ENCODE measurements around the gene LGALS7B. TPM values are rescaled to one million over a fixed set of nuclear protein-coding genes. Genes with fewer than 3 reads are reported as not detected.

The LGALS7B gene
- total RNA-seq, 2 experiments from 2014 or later: not detected

- Histone ChIP-seq H4K20me1 (ENCODE audit: insufficient read depth, low read length) (no peaks in the 10 kb centered on the region), H3K36me3 (ENCODE audit: insufficient read depth, low read length) (no peaks in the 10 kb centered on the region), H3K4me2 (ENCODE audit: low read length) (no peak overlapping the region), H3K27ac (ENCODE audit: low read depth, low read length, poor library complexity, severe bottlenecking) (no peak overlapping the region), H3K9me3 (ENCODE audit: low read length) (no peaks in the 10 kb centered on the region), H3K79me2 (ENCODE audit: insufficient read depth, low read depth, low read length) (no peaks in the 10 kb centered on the region), H3K4me3 (ENCODE audit: low read depth, low read length, poor library complexity, severe bottlenecking) (no peak overlapping the region), H2AFZ (ENCODE audit: low read length) (no peak overlapping the region), H3K4me1 (ENCODE audit: insufficient read depth, low read length, poor library complexity, severe bottlenecking) (no peaks in the 10 kb centered on the region), H3K9me2 (ENCODE audit: insufficient read depth, low read length) (no peaks in the 10 kb centered on the region)
- no peak for DNase-seq (ENCODE audit: low spot score)
- ChIA-PET CTCF (ENCODE audit: unreplicated experiment) (no interaction called here), POLR2A (interaction anchor here (0.6 kb wide), 2 partner anchors 113 to 461 kb away, joined by 3 read pairs; no protein-coding TSS in a partner anchor)
- BruUV-seq (replicated peaks): no TSS peak
- no peak for TF ChIP-seq CTCF (conservative IDR thresholded peaks at IDR 0.05; ENCODE audit: low read length)
- TF ChIP-seq EZH2phosphoT487 (IDR thresholded peaks at IDR 0.05; ENCODE audit: borderline replicate concordance, low read depth, low read length): no peak
- intact Hi-C loops (cut with micrococcal nuclease; ENCODE audit: unreplicated experiment): no loop called here
Observed at GRCh38 chr19:38799104-38799503, 10.1 kb downstream of the LGALS7B start.

GRCh38 chr19:38800577-38801347 is 11.8 kb downstream of the LGALS7B start:
- Histone ChIP-seq H3K79me2 (ENCODE audit: insufficient read depth, low read depth, low read length) (no peaks in the 10 kb centered on the region), H3K27ac (ENCODE audit: low read depth, low read length, poor library complexity, severe bottlenecking) (no peak overlapping the region), H2AFZ (ENCODE audit: low read length) (no peak overlapping the region), H3K4me3 (ENCODE audit: low read depth, low read length, poor library complexity, severe bottlenecking) (no peak overlapping the region), H3K4me1 (ENCODE audit: insufficient read depth, low read length, poor library complexity, severe bottlenecking) (peaks cover 3% of the 10 kb centered on the region), H3K36me3 (ENCODE audit: insufficient read depth, low read length) (no peaks in the 10 kb centered on the region), H3K9me2 (ENCODE audit: insufficient read depth, low read length) (no peaks in the 10 kb centered on the region), H3K9me3 (ENCODE audit: low read length) (no peaks in the 10 kb centered on the region), H4K20me1 (ENCODE audit: insufficient read depth, low read length) (no peaks in the 10 kb centered on the region), H3K4me2 (ENCODE audit: low read length) (no peak overlapping the region)
- POLR2A ChIA-PET: no interaction called here
- BruUV-seq (replicated peaks): no TSS peak
- intact Hi-C loops (cut with micrococcal nuclease; ENCODE audit: unreplicated experiment): no loop called here
- TF ChIP-seq EZH2phosphoT487 (IDR thresholded peaks at IDR 0.05; ENCODE audit: borderline replicate concordance, low read depth, low read length) (no peak), CTCF (conservative IDR thresholded peaks at IDR 0.05; ENCODE audit: low read length) (no peak)
- no peak for DNase-seq (ENCODE audit: low spot score)
- CTCF ChIA-PET (ENCODE audit: unreplicated experiment): no interaction called here

- peaks cover 3% of the 10 kb centered on the region for H3K4me1 ChIP-seq (ENCODE audit: insufficient read depth, low read length, poor library complexity, severe bottlenecking)
- ChIA-PET CTCF (ENCODE audit: unreplicated experiment) (no interaction called here), POLR2A (no interaction called here)
- TF ChIP-seq EZH2phosphoT487 (IDR thresholded peaks at IDR 0.05; ENCODE audit: borderline replicate concordance, low read depth, low read length) (no peak), CTCF (conservative IDR thresholded peaks at IDR 0.05; ENCODE audit: low read length) (no peak)
- H2AFZ ChIP-seq (ENCODE audit: low read length): no peak overlapping the region
- no peaks in the 10 kb centered on the region for H3K9me2 ChIP-seq (ENCODE audit: insufficient read depth, low read length)
- no peak for DNase-seq (ENCODE audit: low spot score)
- H4K20me1 ChIP-seq (ENCODE audit: insufficient read depth, low read length): no peaks in the 10 kb centered on the region
- H3K36me3 ChIP-seq (ENCODE audit: insufficient read depth, low read length): no peaks in the 10 kb centered on the region
- H3K79me2 ChIP-seq (ENCODE audit: insufficient read depth, low read depth, low read length): no peaks in the 10 kb centered on the region
- intact Hi-C loops (cut with micrococcal nuclease; ENCODE audit: unreplicated experiment): no loop called here
- H3K4me2 ChIP-seq (ENCODE audit: low read length): no peak overlapping the region
- H3K27ac ChIP-seq (ENCODE audit: low read depth, low read length, poor library complexity, severe bottlenecking): no peak overlapping the region
- no TSS peak for BruUV-seq (replicated peaks)
- H3K4me3 ChIP-seq (ENCODE audit: low read depth, low read length, poor library complexity, severe bottlenecking): no peak overlapping the region
- H3K9me3 ChIP-seq (ENCODE audit: low read length): no peaks in the 10 kb centered on the region
Observed at GRCh38 chr19:38801359-38802095, 12.5 kb downstream of the LGALS7B start.

All from OCI-LY7 (cell line).